Kidney (tissue), 14 donors: Measurements from ENCODE around the gene PGRMC2. TPM values are rescaled to one million over a fixed set of nuclear protein-coding genes. Genes with fewer than 3 reads are reported as not detected.

Source experiments
- DNase-seq, 5 donors: peaks; one replicate each; pipeline ENCODE4 v3.0.0-alpha.2; 2013 to 2020
- FAIRE-seq: peaks from 2 replicates; lab custom pipeline; 2012; peaks lifted over from hg19 to GRCh38; lab: Jason Lieb, UNC
- H3K27ac ChIP-seq, 2 donors: one replicate each; pipeline ENCODE4 v1.7.0; 2013; ENCODE audit warnings: low read depth in 2 of 2, low read length in 2 of 2, inconsistent platforms in 1 of 2
- H3K27me3 ChIP-seq: one replicate; pipeline ENCODE4 v1.7.1; 2013; ENCODE audit warnings: low read length, inconsistent platforms; ENCODE audit not compliant: control insufficient read depth, insufficient read depth
- H3K36me3 ChIP-seq, 3 donors: one replicate each; pipeline versions ENCODE4 v1.7.0 to v1.7.1; 2013; ENCODE audit warnings: low read length in 3 of 3, control low read depth in 1 of 3, inconsistent platforms in 1 of 3; ENCODE audit not compliant: insufficient read depth in 3 of 3, control insufficient read depth in 2 of 3
- H3K4me1 ChIP-seq, 3 donors: one replicate each; pipeline versions ENCODE4 v1.7.0 to v1.7.1; 2013; ENCODE audit warnings: low read length in 3 of 3, inconsistent platforms in 1 of 3, low read depth in 1 of 3; ENCODE audit not compliant: control insufficient read depth in 2 of 3, insufficient read depth in 2 of 3
- H3K4me3 ChIP-seq, 3 donors: one replicate each; pipeline versions ENCODE4 v1.7.0 to v1.8.1; 2013; ENCODE audit warnings: low read length in 3 of 3, control low read depth in 1 of 3, inconsistent platforms in 1 of 3
- H3K9ac ChIP-seq, 3 donors: one replicate each; pipeline versions ENCODE4 v1.7.0 to v1.7.1; 2013; ENCODE audit warnings: low read length in 3 of 3, control low read depth in 1 of 3, inconsistent platforms in 1 of 3
- H3K9me3 ChIP-seq, 3 donors: one replicate each; pipeline versions ENCODE4 v1.7.0 to v1.7.1; 2013; ENCODE audit warnings: low read length in 3 of 3, control low read depth in 1 of 3, inconsistent platforms in 1 of 3; ENCODE audit not compliant: control insufficient read depth in 2 of 3, insufficient read depth in 1 of 3
- CTCF ChIP-seq: IDR thresholded peaks from 3 replicates; pipeline ENCODE4 v1.5.1; 2012; ENCODE audit warnings: mild to moderate bottlenecking, moderate library complexity, borderline replicate concordance; ENCODE audit not compliant: insufficient read depth; ENCODE audit errors: extremely low read depth
- intact Hi-C: fragments of 100-400 bp; cut with DNase I; formaldehyde crosslinking; loops from one replicate; pipeline ENCODE4 v1.11.1; 2022
- polyA plus RNA-seq: library from polyadenylated mRNA; stranded (reverse); fragments of 350-450 nt; fragmentation: Illumina TruSeq; extraction: RNeasy Lipid Tissue Mini Kit (QIAGEN cat#74804); gene quantifications from one replicate; pipeline ENCODE4 v1.2.3, GENCODE V29; 2014; ENCODE audit warnings: low read depth, low replicate concordance; ENCODE audit not compliant: insufficient read depth
- total RNA-seq: library from RNA; stranded (reverse); fragmentation: NEBNext Ultra II Directional; extraction: Animal tissue kit (Norgen Biotek cat#: 25700); gene quantifications from one replicate; pipeline ENCODE4 v1.2.1, GENCODE V29; 2021
- donor health status: control.
- donor health status: control.
- donor health status: control.
- donor health status: control.
- donor health status: control.
- donor health status: DM: yes; HTN: yes; CAD: no.
- donor health status: Normal renal cell carcinoma (clear cell type).

PGRMC2 gene
- total and polyA plus RNA-seq, 2 donors from 2014 or later: 65.7 to 70.0 TPM

DNA sequence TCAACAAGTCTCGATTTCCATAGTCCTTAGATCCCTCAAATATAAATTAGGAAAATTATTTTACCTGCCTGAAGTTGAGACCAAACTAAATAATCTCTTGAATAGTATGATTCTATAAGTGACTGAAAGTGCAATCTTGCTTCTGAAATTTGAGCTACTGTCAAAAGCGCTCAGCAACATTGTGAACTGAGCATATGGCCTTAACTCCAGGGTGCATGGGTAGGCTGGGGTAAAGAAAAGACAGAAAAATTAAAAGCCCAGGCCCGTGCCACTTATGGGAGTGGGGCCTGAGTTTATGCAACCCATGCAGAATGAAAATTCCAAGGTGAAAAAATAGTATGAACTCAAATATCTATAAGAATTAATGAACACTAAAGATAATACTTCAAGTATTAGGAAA, 9.8 kb downstream of the PGRMC2 start:
- H3K36me3 ChIP-seq: no peaks in the 10 kb centered on the region
- H3K4me1 ChIP-seq: no peaks in the 10 kb centered on the region
- no peak for FAIRE-seq
- no peak overlapping the region for H3K9ac ChIP-seq
- no peak for DNase-seq
- no peaks in the 10 kb centered on the region for H3K9me3 ChIP-seq
- no peaks in the 10 kb centered on the region for H3K27me3 ChIP-seq
- no peak overlapping the region for H3K27ac ChIP-seq
- no peak for TF ChIP-seq CTCF
- intact Hi-C loops: no loop called here
- H3K4me3 ChIP-seq: no peak overlapping the region

DNA sequence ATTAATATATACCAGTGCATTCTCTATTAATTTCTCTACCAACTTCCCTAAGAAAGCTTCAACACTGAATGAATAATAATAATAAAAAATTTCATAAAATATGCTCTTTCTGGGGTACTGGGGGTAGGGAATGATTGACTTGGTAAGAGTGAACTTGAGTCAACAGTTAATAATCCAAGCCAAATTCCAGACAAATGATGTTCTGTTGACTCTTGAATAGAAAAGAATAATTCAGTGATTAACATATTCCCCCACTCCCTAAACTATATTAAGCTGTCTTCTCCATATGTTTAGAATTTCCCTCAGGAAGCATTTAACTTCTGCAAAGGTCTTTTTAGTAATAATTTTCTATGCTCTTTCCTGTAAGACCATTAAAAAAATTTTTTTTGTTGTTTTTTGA, 12.3 kb downstream of the PGRMC2 start:
- Histone ChIP-seq H3K27ac (no peak overlapping the region), H3K4me3 (no peak overlapping the region), H3K27me3 (no peaks in the 10 kb centered on the region), H3K9me3 (no peaks in the 10 kb centered on the region), H3K4me1 (no peaks in the 10 kb centered on the region), H3K9ac (no peak overlapping the region), H3K36me3 (peaks cover 0 to 9% (median 3%) of the 10 kb centered on the region in 3 donors)
- DNase-seq: no peak
- intact Hi-C loops: no loop called here
- TF ChIP-seq CTCF: no peak
- FAIRE-seq: no peak

DNA sequence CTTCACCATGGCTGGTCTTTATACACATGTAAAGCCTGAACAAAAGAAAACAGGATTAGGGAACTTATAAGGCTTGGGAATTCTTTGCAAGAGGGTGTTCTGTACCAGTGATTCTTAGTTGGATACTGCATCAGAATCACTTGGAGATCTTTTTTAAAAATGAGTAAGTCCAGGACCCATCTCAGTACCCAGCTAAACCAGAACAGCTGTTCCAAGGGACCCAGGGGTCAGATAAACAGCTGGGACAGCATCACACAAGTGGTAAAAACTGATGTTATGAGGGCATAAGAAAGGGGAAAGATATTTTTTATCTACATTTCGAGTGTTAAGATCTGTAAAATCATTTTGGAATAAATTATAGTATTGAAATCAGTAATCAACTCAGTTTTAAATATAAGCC, 16.1 kb downstream of the PGRMC2 start:
- Histone ChIP-seq H3K27ac (no peak overlapping the region), H3K4me1 (no peaks in the 10 kb centered on the region), H3K27me3 (no peaks in the 10 kb centered on the region), H3K36me3 (peaks cover 0 to 13% (median 3%) of the 10 kb centered on the region in 3 donors), H3K9me3 (no peaks in the 10 kb centered on the region), H3K9ac (no peak overlapping the region), H3K4me3 (no peak overlapping the region)
- DNase-seq: no peak
- no peak for TF ChIP-seq CTCF
- no peak for FAIRE-seq
- intact Hi-C loops: no loop called here

DNA sequence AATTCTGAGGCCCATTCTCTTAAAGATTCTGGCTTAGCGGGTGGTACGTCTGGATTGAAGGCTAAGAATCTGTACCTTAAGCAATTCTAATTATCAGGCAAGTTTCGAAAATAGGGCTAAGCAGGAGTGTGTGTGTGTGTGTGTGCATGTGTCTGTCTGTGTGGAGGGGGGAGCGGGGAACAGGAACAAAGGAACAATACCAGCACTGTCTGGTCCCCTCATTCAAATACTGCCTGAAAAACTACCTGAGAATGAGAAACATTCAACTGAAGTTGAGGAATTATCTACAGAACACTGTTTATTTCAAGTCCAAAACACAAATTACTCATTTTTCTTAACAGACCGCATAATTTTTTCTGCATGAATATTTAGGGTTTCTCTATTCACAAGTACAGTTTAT, 18.6 kb downstream of the PGRMC2 start:
- Histone ChIP-seq H3K9ac (no peak overlapping the region), H3K9me3 (peaks cover 0 to 7% (median 0%) of the 10 kb centered on the region in 3 donors), H3K27ac (no peak overlapping the region), H3K27me3 (no peaks in the 10 kb centered on the region), H3K36me3 (peaks cover 0 to 13% (median 3%) of the 10 kb centered on the region in 3 donors), H3K4me1 (no peaks in the 10 kb centered on the region), H3K4me3 (no peak overlapping the region)
- DNase-seq (no peak), FAIRE-seq (no peak)
- no peak for TF ChIP-seq CTCF
- intact Hi-C loops: no loop called here
